ENCODE measurements around the gene OPA3. TPM values are rescaled to one million over a fixed set of nuclear protein-coding genes. Genes with fewer than 3 reads are reported as not detected.

The OPA3 gene
- total RNA-seq, 1 experiment from 2014 or later, result 20.2 TPM

- DNase-seq (ENCODE audit: low read depth), result no peak
Measured at GRCh38 chr19:45483033-45483432, 101.6 kb downstream of the OPA3 start.

GRCh38 chr19:45478454-45479238 is 106.0 kb downstream of the OPA3 start:
- peak; percentile 94 for DNase-seq (ENCODE audit: low read depth)

GRCh38 chr19:45477713-45478453 is 106.7 kb downstream of the OPA3 start:
- DNase-seq (ENCODE audit: low read depth), result no peak

Other genes starting within 250 kb of the OPA3 start
- 0.42 and 2.4 TPM in 2 replicates for gene KLC3, start 244.1 kb downstream of the OPA3 start, total RNA-seq (2014; rRNA removed; shearing (Covaris generic))
- 30.6 and 51.7 TPM in 2 replicates for gene ERCC2, start 214.2 kb downstream of the OPA3 start, total RNA-seq (2014; rRNA removed; shearing (Covaris generic))
- gene PPP1R13L, start 179.7 kb downstream of the OPA3 start, total RNA-seq (2014; rRNA removed; shearing (Covaris generic)), result 2.9 and 7.4 TPM in 2 replicates
- gene POLR1G, start 178.2 kb downstream of the OPA3 start, total RNA-seq (2014; rRNA removed; shearing (Covaris generic)), result 11.1 and 13.4 TPM in 2 replicates
- 78.1 and 87.7 TPM in 2 replicates for gene ERCC1, start 160.9 kb downstream of the OPA3 start, total RNA-seq (2014; rRNA removed; shearing (Covaris generic))
- gene FOSB, start 116.8 kb downstream of the OPA3 start, total RNA-seq (2014; rRNA removed; shearing (Covaris generic)), result 4.3 and 5.5 TPM in 2 replicates
- 3.5 and 4.2 TPM in 2 replicates for gene RTN2, start 87.8 kb downstream of the OPA3 start, total RNA-seq (2014; rRNA removed; shearing (Covaris generic))
- gene PPM1N, start 86.4 kb downstream of the OPA3 start, total RNA-seq (2014; rRNA removed; shearing (Covaris generic)), result 0.64 TPM in 1 of 2 replicates, not detected in the other
- gene VASP, start 77.3 kb downstream of the OPA3 start, total RNA-seq (2014; rRNA removed; shearing (Covaris generic)), result 91.6 and 97.7 TPM in 2 replicates
- 0.02 TPM in 1 of 2 replicates, not detected in the other for gene GPR4, start 17.4 kb upstream of the OPA3 start, total RNA-seq (2014; rRNA removed; shearing (Covaris generic))
- gene EML2, start 54.6 kb upstream of the OPA3 start, total RNA-seq (2014; rRNA removed; shearing (Covaris generic)), result 8.9 and 12.7 TPM in 2 replicates
- 0.02 and 0.32 TPM in 2 replicates for gene GIPR, start 83.4 kb upstream of the OPA3 start, total RNA-seq (2014; rRNA removed; shearing (Covaris generic))
- gene SNRPD2, start 107.2 kb upstream of the OPA3 start, total RNA-seq (2014; rRNA removed; shearing (Covaris generic)), result 294 and 342 TPM in 2 replicates
- 12.8 and 25.3 TPM in 2 replicates for gene QPCTL, start 107.9 kb upstream of the OPA3 start, total RNA-seq (2014; rRNA removed; shearing (Covaris generic))
- gene FBXO46, start 146.1 kb upstream of the OPA3 start, total RNA-seq (2014; rRNA removed; shearing (Covaris generic)), result 4.4 and 6.9 TPM in 2 replicates
- gene MEIOSIN, start 148.6 kb upstream of the OPA3 start, total RNA-seq (2014; rRNA removed; shearing (Covaris generic)), result 0.25 TPM in 1 of 2 replicates, not detected in the other
- gene SIX5, start 184.4 kb upstream of the OPA3 start, total RNA-seq (2014; rRNA removed; shearing (Covaris generic)), result 8.7 and 14.8 TPM in 2 replicates
- 22.7 and 40.4 TPM in 2 replicates for gene DMPK, start 197.7 kb upstream of the OPA3 start, total RNA-seq (2014; rRNA removed; shearing (Covaris generic))
- 16.0 and 38.2 TPM in 2 replicates for gene DMWD, start 208.0 kb upstream of the OPA3 start, total RNA-seq (2014; rRNA removed; shearing (Covaris generic))
- not detected in 2 replicates for gene RSPH6A, start 230.5 kb upstream of the OPA3 start, total RNA-seq (2014; rRNA removed; shearing (Covaris generic))

Data from M059J (cell line).